ENCODE results near the gene NOC3L.
"Not testable (repeated sequence)": the region's sequence is repeated elsewhere in the genome, so short reads cannot be mapped to it uniquely, and the experiment has no call there.

Gene NOC3L

GRCh38 chr10:94398762-94399161 lies 36.0 kb upstream of the NOC3L start:
- Histone ChIP-seq H3K9ac (ENCODE audit: low read length in 5 of 5) (no peak overlapping the region), H3K4me1 (ENCODE audit: control insufficient read depth in 5 of 5, insufficient read depth in 5 of 5, low read length in 5 of 5) (peaks cover 0 to 5% (median 3%) of the 10 kb centered on the region in 5 donors), H3K27ac (ENCODE audit: low read depth, low read length) (no peak overlapping the region), H3K27me3 (ENCODE audit: control insufficient read depth in 5 of 5, insufficient read depth in 4 of 5, low read length in 5 of 5) (peaks cover 0 to 3% (median 0%) of the 10 kb centered on the region in 5 donors), H3K4me3 (ENCODE audit: low read depth in 1 of 5, low read length in 5 of 5) (no peak overlapping the region), H3K9me3 (ENCODE audit: control insufficient read depth in 5 of 5, low read length in 5 of 5) (no peaks in the 10 kb centered on the region), H3K36me3 (ENCODE audit: control insufficient read depth in 5 of 5, insufficient read depth in 5 of 5, low read length in 5 of 5) (no peaks in the 10 kb centered on the region)

GRCh38 chr10:94397549-94398370 lies 35.0 kb upstream of the NOC3L start:
- peaks cover 0 to 5% (median 3%) of the 10 kb centered on the region in 5 donors for H3K4me1 ChIP-seq (ENCODE audit: control insufficient read depth in 5 of 5, insufficient read depth in 5 of 5, low read length in 5 of 5)
- H3K4me3 ChIP-seq (ENCODE audit: low read depth in 1 of 5, low read length in 5 of 5): no peak overlapping the region
- no peaks in the 10 kb centered on the region for H3K9me3 ChIP-seq (ENCODE audit: control insufficient read depth in 5 of 5, low read length in 5 of 5)
- no peak overlapping the region for H3K9ac ChIP-seq (ENCODE audit: low read length in 5 of 5)
- H3K36me3 ChIP-seq (ENCODE audit: control insufficient read depth in 5 of 5, insufficient read depth in 5 of 5, low read length in 5 of 5): no peaks in the 10 kb centered on the region
- peaks cover 0 to 3% (median 0%) of the 10 kb centered on the region in 5 donors for H3K27me3 ChIP-seq (ENCODE audit: control insufficient read depth in 5 of 5, insufficient read depth in 4 of 5, low read length in 5 of 5)
- no peak overlapping the region for H3K27ac ChIP-seq (ENCODE audit: low read depth, low read length)

GRCh38 chr10:94392117-94392516 lies 29.4 kb upstream of the NOC3L start:
- not testable (repeated sequence) for H3K4me3 ChIP-seq (ENCODE audit: low read depth in 1 of 5, low read length in 5 of 5); H3K36me3 ChIP-seq (ENCODE audit: control insufficient read depth in 5 of 5, insufficient read depth in 5 of 5, low read length in 5 of 5); H3K4me1 ChIP-seq (ENCODE audit: control insufficient read depth in 5 of 5, insufficient read depth in 5 of 5, low read length in 5 of 5); H3K9me3 ChIP-seq (ENCODE audit: control insufficient read depth in 5 of 5, low read length in 5 of 5); H3K27ac ChIP-seq (ENCODE audit: low read depth, low read length); H3K9ac ChIP-seq (ENCODE audit: low read length in 5 of 5); H3K27me3 ChIP-seq (ENCODE audit: control insufficient read depth in 5 of 5, insufficient read depth in 4 of 5, low read length in 5 of 5)

- not testable (repeated sequence) for H3K9me3 ChIP-seq (ENCODE audit: control insufficient read depth in 5 of 5, low read length in 5 of 5); H3K4me3 ChIP-seq (ENCODE audit: low read depth in 1 of 5, low read length in 5 of 5); H3K9ac ChIP-seq (ENCODE audit: low read length in 5 of 5); H3K27ac ChIP-seq (ENCODE audit: low read depth, low read length); H3K36me3 ChIP-seq (ENCODE audit: control insufficient read depth in 5 of 5, insufficient read depth in 5 of 5, low read length in 5 of 5); H3K4me1 ChIP-seq (ENCODE audit: control insufficient read depth in 5 of 5, insufficient read depth in 5 of 5, low read length in 5 of 5); H3K27me3 ChIP-seq (ENCODE audit: control insufficient read depth in 5 of 5, insufficient read depth in 4 of 5, low read length in 5 of 5)
Observed at GRCh38 chr10:94385733-94386132, 23.0 kb upstream of the NOC3L start.

- Histone ChIP-seq H3K4me1 (ENCODE audit: control insufficient read depth in 5 of 5, insufficient read depth in 5 of 5, low read length in 5 of 5) (no peaks in the 10 kb centered on the region), H3K36me3 (ENCODE audit: control insufficient read depth in 5 of 5, insufficient read depth in 5 of 5, low read length in 5 of 5) (no peaks in the 10 kb centered on the region), H3K9me3 (ENCODE audit: control insufficient read depth in 5 of 5, low read length in 5 of 5) (no peaks in the 10 kb centered on the region), H3K27me3 (ENCODE audit: control insufficient read depth in 5 of 5, insufficient read depth in 4 of 5, low read length in 5 of 5) (no peaks in the 10 kb centered on the region), H3K4me3 (ENCODE audit: low read depth in 1 of 5, low read length in 5 of 5) (no peak overlapping the region), H3K27ac (ENCODE audit: low read depth, low read length) (no peak overlapping the region), H3K9ac (ENCODE audit: low read length in 5 of 5) (no peak overlapping the region)
Observed at GRCh38 chr10:94383530-94383929, 20.8 kb upstream of the NOC3L start.

GRCh38 chr10:94376865-94377264 lies 14.1 kb upstream of the NOC3L start:
- H3K4me3 ChIP-seq (ENCODE audit: low read depth in 1 of 5, low read length in 5 of 5): no peak overlapping the region
- H3K9ac ChIP-seq (ENCODE audit: low read length in 5 of 5): no peak overlapping the region
- peaks cover 0 to 3% (median 0%) of the 10 kb centered on the region in 5 donors for H3K27me3 ChIP-seq (ENCODE audit: control insufficient read depth in 5 of 5, insufficient read depth in 4 of 5, low read length in 5 of 5)

GRCh38 chr10:94375374-94375773 lies 12.6 kb upstream of the NOC3L start:
- Histone ChIP-seq H3K4me1 (ENCODE audit: control insufficient read depth in 5 of 5, insufficient read depth in 5 of 5, low read length in 5 of 5) (no peaks in the 10 kb centered on the region), H3K36me3 (ENCODE audit: control insufficient read depth in 5 of 5, insufficient read depth in 5 of 5, low read length in 5 of 5) (no peaks in the 10 kb centered on the region), H3K9ac (ENCODE audit: low read length in 5 of 5) (no peak overlapping the region), H3K4me3 (ENCODE audit: low read depth in 1 of 5, low read length in 5 of 5) (no peak overlapping the region), H3K27me3 (ENCODE audit: control insufficient read depth in 5 of 5, insufficient read depth in 4 of 5, low read length in 5 of 5) (peaks cover 0 to 3% (median 0%) of the 10 kb centered on the region in 5 donors), H3K27ac (ENCODE audit: low read depth, low read length) (no peak overlapping the region), H3K9me3 (ENCODE audit: control insufficient read depth in 5 of 5, low read length in 5 of 5) (no peaks in the 10 kb centered on the region)

More at GRCh38 chr10:94376865-94377264, 14.1 kb upstream of the NOC3L start:
- Histone ChIP-seq H3K36me3 (ENCODE audit: control insufficient read depth in 5 of 5, insufficient read depth in 5 of 5, low read length in 5 of 5) (no peaks in the 10 kb centered on the region), H3K9me3 (ENCODE audit: control insufficient read depth in 5 of 5, low read length in 5 of 5) (no peaks in the 10 kb centered on the region), H3K27ac (ENCODE audit: low read depth, low read length) (no peak overlapping the region), H3K4me1 (ENCODE audit: control insufficient read depth in 5 of 5, insufficient read depth in 5 of 5, low read length in 5 of 5) (no peaks in the 10 kb centered on the region)

- Histone ChIP-seq H3K36me3 (ENCODE audit: control insufficient read depth in 5 of 5, insufficient read depth in 5 of 5, low read length in 5 of 5) (no peaks in the 10 kb centered on the region), H3K4me3 (ENCODE audit: low read depth in 1 of 5, low read length in 5 of 5) (no peak overlapping the region), H3K9me3 (ENCODE audit: control insufficient read depth in 5 of 5, low read length in 5 of 5) (no peaks in the 10 kb centered on the region), H3K4me1 (ENCODE audit: control insufficient read depth in 5 of 5, insufficient read depth in 5 of 5, low read length in 5 of 5) (no peaks in the 10 kb centered on the region), H3K9ac (ENCODE audit: low read length in 5 of 5) (no peak overlapping the region), H3K27ac (ENCODE audit: low read depth, low read length) (no peak overlapping the region), H3K27me3 (ENCODE audit: control insufficient read depth in 5 of 5, insufficient read depth in 4 of 5, low read length in 5 of 5) (no peaks in the 10 kb centered on the region)
Observed at GRCh38 chr10:94370501-94370900, 7.8 kb upstream of the NOC3L start.

- Histone ChIP-seq H3K9me3 (ENCODE audit: control insufficient read depth in 5 of 5, low read length in 5 of 5) (no peaks in the 10 kb centered on the region), H3K27me3 (ENCODE audit: control insufficient read depth in 5 of 5, insufficient read depth in 4 of 5, low read length in 5 of 5) (no peaks in the 10 kb centered on the region), H3K27ac (ENCODE audit: low read depth, low read length) (no peak overlapping the region), H3K36me3 (ENCODE audit: control insufficient read depth in 5 of 5, insufficient read depth in 5 of 5, low read length in 5 of 5) (no peaks in the 10 kb centered on the region), H3K9ac (ENCODE audit: low read length in 5 of 5) (no peak overlapping the region), H3K4me1 (ENCODE audit: control insufficient read depth in 5 of 5, insufficient read depth in 5 of 5, low read length in 5 of 5) (peaks cover 0 to 19% (median 14%) of the 10 kb centered on the region in 5 donors), H3K4me3 (ENCODE audit: low read depth in 1 of 5, low read length in 5 of 5) (no peak overlapping the region)
Observed at GRCh38 chr10:94366382-94366781, 3.6 kb upstream of the NOC3L start.

- Histone ChIP-seq H3K27ac (ENCODE audit: low read depth, low read length) (no peak overlapping the region), H3K9me3 (ENCODE audit: control insufficient read depth in 5 of 5, low read length in 5 of 5) (no peaks in the 10 kb centered on the region), H3K4me1 (ENCODE audit: control insufficient read depth in 5 of 5, insufficient read depth in 5 of 5, low read length in 5 of 5) (peaks cover 0 to 23% (median 19%) of the 10 kb centered on the region in 5 donors), H3K36me3 (ENCODE audit: control insufficient read depth in 5 of 5, insufficient read depth in 5 of 5, low read length in 5 of 5) (no peaks in the 10 kb centered on the region), H3K4me3 (ENCODE audit: low read depth in 1 of 5, low read length in 5 of 5) (no peak overlapping the region), H3K27me3 (ENCODE audit: control insufficient read depth in 5 of 5, insufficient read depth in 4 of 5, low read length in 5 of 5) (no peaks in the 10 kb centered on the region), H3K9ac (ENCODE audit: low read length in 5 of 5) (no peak overlapping the region)
Observed at GRCh38 chr10:94364482-94364881, 1.7 kb upstream of the NOC3L start.
